GDM1 (cell line): ENCODE data around the gene SLC2A11.
A peak's percentile ranks its signal among the peaks of the same experiment; 100 is the strongest.
"Not testable (repeated sequence)": the region's sequence is repeated elsewhere in the genome, so short reads cannot be mapped to it uniquely, and the experiment has no call there.

Source experiments
- DNase-seq: peaks from one replicate; lab custom pipeline; 2025; lab: John Stamatoyannopoulos, UW

The SLC2A11 gene

GRCh38 chr22:23847310-23847920 lies 10.3 kb upstream of the SLC2A11 start:
- no peak for DNase-seq

GRCh38 chr22:23847991-23848864 lies 9.4 kb upstream of the SLC2A11 start:
- DNase-seq, result no peak

GRCh38 chr22:23849009-23850006 lies 8.4 kb upstream of the SLC2A11 start:
- DNase-seq, result peak; percentile 64

- DNase-seq, result no peak
These were observed 7.5 kb upstream of the SLC2A11 start for GRCh38 chr22:23850136-23850611.

- no peak for DNase-seq
These were observed 712 bp upstream of the SLC2A11 start for GRCh38 chr22:23856721-23857605.

- no peak for DNase-seq
These were observed 775 bp downstream of the SLC2A11 start for GRCh38 chr22:23858484-23858815.

GRCh38 chr22:23859201-23859600 lies 1.5 kb downstream of the SLC2A11 start:
- DNase-seq, result no peak

GRCh38 chr22:23860187-23860586 lies 2.5 kb downstream of the SLC2A11 start:
- DNase-seq, result not testable (repeated sequence)

- DNase-seq, result peak; percentile 26
These were observed 4.4 kb downstream of the SLC2A11 start for GRCh38 chr22:23862103-23862502.

GRCh38 chr22:23864499-23865154 lies 7.0 kb downstream of the SLC2A11 start:
- not testable (repeated sequence) for DNase-seq

- no peak for DNase-seq
These were observed 10.9 kb downstream of the SLC2A11 start for GRCh38 chr22:23868580-23868979.

GRCh38 chr22:23874871-23875270 lies 17.2 kb downstream of the SLC2A11 start:
- no peak for DNase-seq

- DNase-seq, result no peak
These were observed 18.1 kb downstream of the SLC2A11 start for GRCh38 chr22:23875801-23876200.

GRCh38 chr22:23877566-23877965 lies 19.9 kb downstream of the SLC2A11 start:
- no peak for DNase-seq

GRCh38 chr22:23878219-23878618 lies 20.5 kb downstream of the SLC2A11 start:
- no peak for DNase-seq

- DNase-seq, result no peak
These were observed 24.7 kb downstream of the SLC2A11 start for GRCh38 chr22:23882370-23882769.

GRCh38 chr22:23883658-23884057 lies 26.0 kb downstream of the SLC2A11 start:
- DNase-seq, result no peak

- DNase-seq, result no peak
These were observed 26.5 kb downstream of the SLC2A11 start for GRCh38 chr22:23884140-23884539.

- no peak for DNase-seq
These were observed 31.1 kb downstream of the SLC2A11 start for GRCh38 chr22:23888615-23889401.

GRCh38 chr22:23889620-23890019 lies 31.9 kb downstream of the SLC2A11 start:
- DNase-seq, result no peak
